ENCODE data around the gene TNIK.
"Not testable (repeated sequence)": the region's sequence is repeated elsewhere in the genome, so short reads cannot be mapped to it uniquely, and the experiment has no call there.

The TNIK gene

DNA sequence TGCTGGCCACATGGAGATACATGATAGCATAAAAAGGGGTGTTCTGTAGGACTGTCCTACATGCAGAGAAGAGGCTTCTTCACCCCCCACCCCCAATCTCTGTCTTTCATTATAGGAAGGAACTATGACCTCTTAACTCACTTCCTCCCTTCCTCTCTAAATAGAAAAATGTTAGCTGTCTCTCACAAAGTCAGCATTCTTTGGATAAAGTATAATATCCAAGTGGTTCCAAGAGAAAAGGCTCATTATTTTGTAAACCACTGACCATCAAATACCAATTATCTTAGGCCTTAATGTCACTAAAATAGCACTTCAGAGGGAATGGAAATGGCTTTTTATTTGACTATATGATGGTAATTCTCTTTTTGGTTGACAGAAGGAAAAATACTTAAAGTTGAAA lies 338.4 kb downstream of the TNIK start:
- in situ Hi-C loops (cut with MboI; ENCODE audit: low sequenced_read_pairs): no loop called here

DNA sequence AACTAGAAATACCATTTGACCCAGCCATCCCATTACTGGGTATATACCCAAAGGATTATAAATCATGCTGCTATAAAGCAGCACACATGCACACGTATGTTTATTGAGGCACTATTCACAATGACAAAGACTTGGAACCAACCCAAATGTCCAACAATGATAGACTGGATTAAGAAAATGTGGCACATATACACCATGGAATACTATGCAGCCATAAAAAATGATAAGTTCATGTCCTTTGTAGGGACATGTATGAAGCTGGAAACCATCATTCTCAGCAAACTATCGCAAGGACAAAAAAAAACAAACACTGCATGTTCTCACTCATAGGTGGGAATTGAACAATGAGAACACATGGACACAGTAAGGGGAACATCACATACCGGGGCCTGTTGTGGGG lies 340.8 kb downstream of the TNIK start:
- in situ Hi-C loops (cut with MboI; ENCODE audit: low sequenced_read_pairs): not testable (repeated sequence)

DNA sequence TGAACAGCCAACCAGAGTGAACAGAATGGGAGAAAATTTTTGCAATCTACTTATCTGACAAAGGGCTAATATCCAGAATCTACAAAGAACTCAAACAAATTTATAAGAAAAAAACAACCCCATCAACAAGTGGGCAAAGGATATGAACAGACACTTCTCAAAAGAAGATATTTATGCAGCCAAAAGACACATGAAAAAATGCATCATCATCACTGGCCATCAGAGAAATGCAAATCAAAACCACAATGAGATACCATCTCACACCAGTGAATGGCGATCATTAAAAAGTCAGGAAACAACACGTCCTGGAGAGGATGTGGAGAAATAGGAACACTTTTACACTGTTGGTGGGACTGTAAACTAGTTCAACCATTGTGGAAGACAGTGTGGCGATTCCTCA lies 341.2 kb downstream of the TNIK start:
- in situ Hi-C loops (cut with MboI; ENCODE audit: low sequenced_read_pairs): not testable (repeated sequence)

DNA sequence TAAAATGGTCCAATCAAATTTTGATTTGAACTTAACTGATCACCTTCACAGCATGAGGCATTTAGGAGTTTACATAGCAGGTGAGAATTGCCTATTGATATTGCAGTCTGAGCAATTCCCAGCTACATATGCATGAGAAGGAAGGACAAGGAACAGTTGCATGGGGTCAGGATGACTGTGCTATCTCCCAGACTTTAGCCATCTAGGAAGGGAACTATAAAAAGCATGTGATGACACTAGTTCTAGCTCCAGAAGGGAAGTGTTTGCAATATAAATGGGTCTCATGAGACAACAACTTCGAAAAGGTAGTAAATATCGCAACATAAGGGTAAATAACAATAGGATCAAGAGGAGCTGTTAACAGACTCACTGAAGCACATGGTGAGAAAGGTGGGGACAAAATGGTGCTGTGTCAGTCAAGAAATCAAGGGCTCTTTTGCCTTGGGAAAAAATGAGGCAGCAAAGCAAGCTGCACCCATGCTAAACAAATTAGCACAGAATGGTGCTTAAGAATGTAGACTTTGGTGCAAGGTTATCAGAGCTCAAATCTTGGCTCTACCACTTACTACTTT lies 343.3 kb downstream of the TNIK start:
- in situ Hi-C loops (cut with MboI; ENCODE audit: low sequenced_read_pairs): no loop called here

DNA sequence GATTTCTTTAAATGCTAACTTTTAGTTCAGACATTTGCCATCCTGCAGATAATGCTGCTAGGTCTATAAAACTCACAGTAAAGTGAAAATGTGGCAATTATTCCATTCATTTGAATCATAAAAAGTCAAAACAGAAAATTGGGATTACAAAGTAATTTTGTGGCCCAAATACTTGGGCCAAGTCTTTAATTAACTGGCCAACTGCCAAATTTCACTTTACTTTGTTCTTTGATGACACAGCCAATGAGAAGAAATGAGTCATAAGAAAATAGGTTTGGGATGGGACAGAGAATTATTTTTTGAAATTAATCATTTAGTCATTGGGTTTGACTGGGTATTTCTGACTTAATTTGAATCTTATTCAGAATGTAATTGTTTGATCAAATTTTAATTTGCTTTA lies 343.8 kb downstream of the TNIK start:
- in situ Hi-C loops (cut with MboI; ENCODE audit: low sequenced_read_pairs): no loop called here

DNA sequence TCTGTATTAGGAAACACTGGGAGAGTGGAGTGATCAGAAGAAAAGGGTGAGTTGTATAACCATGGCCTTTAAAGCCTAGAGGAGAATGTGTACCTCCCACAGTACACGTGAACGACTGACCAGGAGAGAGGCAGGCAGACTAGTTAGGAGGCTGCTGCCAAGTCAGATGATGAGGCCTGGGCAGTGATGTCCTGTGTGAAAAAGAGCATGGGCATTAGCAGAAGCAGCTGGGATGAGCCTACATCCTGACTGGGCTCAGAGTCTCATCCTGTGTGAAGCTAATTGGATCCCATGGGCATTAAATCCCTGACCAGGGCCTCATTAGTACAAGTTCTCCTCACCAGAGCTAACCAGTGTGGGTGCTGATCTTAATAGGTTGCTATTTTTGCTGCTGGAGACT lies 344.5 kb downstream of the TNIK start:
- in situ Hi-C loops (cut with MboI; ENCODE audit: low sequenced_read_pairs): no loop called here

DNA sequence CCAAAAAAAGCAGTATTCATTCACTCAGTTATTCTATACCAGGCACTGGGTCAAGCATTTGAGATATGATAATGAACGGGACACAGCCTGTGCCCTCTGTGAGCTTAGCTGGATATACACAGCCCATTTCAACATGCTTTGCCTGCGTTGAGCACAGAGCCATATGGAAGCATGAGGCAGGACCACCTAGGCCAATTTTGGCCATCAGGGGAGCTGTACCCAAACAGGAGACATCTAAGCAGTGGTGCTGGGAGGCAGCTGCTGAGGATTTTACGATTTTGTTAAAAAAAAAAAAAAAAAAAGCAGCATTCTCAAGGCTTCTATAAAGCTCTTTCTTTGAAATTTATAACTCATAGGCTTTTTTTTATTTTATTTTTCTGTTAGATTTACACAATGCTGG lies 346.5 kb downstream of the TNIK start:
- in situ Hi-C loops (cut with MboI; ENCODE audit: low sequenced_read_pairs): no loop called here

DNA sequence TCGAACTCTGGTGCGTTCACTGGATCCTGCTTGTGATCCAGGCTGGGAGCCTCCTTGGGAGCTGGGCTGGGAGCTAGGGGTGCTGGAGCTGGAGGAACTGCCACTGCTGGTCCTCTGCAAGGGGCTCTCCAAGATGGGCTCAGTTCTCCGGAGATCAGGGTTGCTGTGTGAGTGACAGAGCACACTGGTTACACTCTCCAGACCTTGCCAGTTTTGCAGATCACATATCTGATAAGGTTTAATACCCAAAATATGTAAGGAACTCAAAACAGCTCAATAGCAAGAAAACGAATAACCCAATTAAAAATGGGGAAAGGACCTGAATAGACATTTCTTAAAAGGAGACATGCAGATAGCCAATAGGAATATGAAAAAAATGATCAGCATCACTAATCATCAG lies 349.5 kb downstream of the TNIK start:
- in situ Hi-C loops (cut with MboI; ENCODE audit: low sequenced_read_pairs): no loop called here

DNA sequence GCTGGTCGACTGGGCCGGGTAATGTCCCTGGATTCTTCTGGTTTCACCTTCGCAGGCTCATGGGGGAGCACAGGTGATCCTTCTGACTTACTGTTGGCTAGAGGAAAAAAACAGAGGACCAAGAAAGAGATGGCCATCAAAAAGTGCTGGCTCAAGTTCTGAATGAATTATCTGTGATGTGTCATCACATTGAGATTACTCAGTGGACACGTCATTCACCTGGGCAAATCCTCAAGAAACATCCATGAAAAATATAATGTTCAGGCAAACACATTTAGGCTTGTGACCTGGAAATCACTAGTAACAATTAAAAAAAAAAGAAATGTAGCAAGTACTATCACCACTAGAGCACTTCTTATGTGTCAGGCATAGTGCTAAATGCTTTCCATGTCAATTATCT lies 352.1 kb downstream of the TNIK start:
- in situ Hi-C loops (cut with MboI; ENCODE audit: low sequenced_read_pairs): no loop called here

DNA sequence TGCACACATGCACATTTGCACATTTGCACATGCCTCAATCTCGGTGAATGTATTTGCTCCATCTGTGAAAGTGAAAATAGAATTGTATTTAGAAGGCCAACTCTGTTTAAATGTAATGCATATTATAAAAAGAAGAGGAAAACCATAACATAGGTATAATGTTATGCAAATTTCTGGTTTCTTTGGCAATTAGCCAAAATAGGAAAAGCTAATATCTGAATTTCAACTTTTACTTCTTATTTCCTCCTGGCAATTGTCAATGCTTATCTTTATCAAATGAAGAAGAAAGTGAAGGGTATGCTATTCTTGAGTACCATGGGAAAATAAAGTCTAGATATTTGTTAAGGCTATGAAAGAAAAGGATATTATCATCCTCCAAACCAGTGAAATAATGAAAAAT lies 357.0 kb downstream of the TNIK start:
- in situ Hi-C loops (cut with MboI; ENCODE audit: low sequenced_read_pairs): no loop called here

DNA sequence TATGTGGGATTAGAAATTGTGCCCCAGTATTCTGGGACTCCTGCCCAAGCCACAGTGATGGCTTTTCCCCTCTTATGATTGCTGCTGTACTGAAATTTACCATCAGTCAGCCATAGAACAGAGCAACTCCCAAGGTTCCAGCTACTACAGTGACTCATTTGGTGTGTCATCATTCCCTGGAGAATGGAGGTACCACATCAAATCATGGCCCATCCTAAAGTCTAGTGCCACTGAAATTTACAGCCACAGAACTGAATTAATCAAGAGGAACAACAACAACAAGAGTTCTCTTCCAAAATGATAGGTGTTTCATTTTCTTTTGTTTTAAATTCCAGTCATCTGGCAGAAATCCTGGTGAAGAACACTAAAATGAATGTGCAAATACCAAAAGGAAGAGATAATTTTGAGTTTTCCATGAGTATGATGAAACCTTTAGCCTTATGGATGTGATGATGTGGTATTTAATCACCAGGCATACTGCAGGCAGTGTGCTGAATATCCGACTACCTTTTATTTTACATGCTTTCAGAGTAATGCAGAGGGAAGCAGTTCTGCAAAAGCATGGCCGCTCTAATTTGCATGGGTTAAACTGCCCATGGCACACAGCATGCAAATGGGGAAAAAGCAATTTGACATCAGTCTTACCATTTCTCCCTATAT lies 358.1 kb downstream of the TNIK start:
- in situ Hi-C loops (cut with MboI; ENCODE audit: low sequenced_read_pairs): no loop called here

DNA sequence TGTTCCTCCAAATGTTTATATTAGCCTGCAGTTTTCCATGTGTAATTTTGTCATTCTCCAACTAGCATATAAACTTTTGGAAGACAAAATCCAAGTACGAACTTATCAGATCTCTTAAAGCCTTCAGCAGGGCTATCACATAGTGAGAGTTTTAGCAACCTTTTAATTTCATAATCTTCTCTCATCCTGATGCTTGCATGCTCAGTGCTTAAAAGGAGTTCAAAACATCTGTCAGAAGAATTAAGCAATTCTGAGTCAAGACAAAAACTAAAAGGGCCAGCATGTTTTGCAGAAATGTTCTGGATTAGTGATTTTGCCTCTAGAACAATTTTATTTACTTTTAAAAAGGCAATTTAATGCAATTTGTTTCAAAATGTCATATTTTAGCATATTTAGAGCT lies 360.3 kb downstream of the TNIK start:
- in situ Hi-C loops (cut with MboI; ENCODE audit: low sequenced_read_pairs): no loop called here

DNA sequence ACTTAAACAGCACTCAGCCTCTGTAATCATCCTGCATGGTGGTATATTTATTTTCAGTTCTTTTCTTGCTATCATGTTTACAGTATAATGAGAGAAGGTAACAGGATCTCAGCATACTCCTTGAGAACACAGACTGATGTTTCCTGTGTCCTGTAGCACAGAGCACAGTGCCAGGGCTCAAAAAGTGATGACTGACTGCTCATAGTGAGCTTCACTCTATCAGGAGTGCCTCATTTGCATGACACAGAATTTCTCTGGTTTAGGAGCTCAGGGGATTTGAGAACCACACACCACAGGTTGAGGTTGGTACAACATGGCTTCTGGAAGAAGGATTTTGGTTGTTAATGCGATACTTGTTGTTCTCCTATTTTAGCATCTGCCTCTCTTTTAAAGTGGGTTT lies 365.1 kb downstream of the TNIK start:
- in situ Hi-C loops (cut with MboI; ENCODE audit: low sequenced_read_pairs): no loop called here

DNA sequence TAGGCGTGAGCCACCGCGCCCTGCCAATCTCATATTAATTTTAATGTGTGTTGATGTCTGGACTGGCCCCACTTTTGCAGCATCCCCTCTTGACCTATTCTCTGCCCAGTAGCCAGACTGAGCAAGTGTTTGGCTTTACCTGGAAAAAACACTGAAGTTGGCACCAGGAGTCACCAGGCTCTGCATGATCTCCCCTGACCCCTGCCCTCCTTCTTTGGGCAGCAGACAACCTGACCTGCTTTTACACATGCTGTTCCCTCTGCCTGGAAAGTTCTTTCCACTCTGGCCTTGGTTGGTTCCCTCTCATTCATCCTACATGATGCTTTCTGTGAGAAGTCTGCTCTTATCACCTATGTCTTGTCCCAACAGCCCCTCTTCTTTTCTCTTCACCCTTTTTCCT lies 365.8 kb downstream of the TNIK start:
- in situ Hi-C loops (cut with MboI; ENCODE audit: low sequenced_read_pairs): no loop called here

DNA sequence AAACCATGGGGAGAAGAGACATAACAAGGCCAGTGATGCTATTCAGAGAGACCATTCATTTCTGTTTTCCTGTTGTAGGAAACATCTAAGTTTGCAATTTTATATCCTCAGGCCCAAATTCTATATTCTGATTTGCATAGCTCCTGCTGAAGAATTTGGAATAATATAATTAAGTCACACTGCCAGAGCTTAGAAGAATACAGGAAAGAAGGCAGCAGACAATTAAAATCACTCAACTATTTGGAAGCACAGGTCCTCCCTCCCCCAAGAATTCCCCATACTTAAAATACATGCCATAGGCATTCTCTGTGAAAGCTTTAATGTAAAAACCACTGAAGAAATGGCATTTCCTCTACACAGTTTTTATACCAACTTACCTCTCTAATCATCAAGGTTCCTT lies 366.7 kb downstream of the TNIK start:
- in situ Hi-C loops (cut with MboI; ENCODE audit: low sequenced_read_pairs): no loop called here

DNA sequence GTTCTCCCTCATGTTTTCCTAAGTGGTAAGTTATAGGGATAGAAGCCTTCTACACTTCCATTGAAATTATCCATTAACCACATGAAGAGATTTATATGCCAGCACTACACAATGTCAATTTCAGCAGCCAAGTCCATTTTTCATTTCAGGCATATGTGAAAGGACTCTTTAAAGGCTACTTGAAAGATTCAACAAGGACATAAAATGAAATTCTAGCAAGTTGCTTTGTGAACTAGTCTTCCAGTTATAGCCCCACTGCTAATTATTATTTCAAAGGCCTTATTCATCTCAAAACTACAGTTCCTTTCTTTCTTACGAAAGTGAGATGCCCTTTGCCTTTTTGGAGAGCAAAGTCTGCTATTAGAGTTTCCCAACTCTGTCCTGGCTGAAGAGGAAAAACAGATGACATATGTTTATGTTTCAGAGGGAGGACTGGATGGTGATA lies 367.7 kb downstream of the TNIK start:
- in situ Hi-C loops (cut with MboI; ENCODE audit: low sequenced_read_pairs): no loop called here

DNA sequence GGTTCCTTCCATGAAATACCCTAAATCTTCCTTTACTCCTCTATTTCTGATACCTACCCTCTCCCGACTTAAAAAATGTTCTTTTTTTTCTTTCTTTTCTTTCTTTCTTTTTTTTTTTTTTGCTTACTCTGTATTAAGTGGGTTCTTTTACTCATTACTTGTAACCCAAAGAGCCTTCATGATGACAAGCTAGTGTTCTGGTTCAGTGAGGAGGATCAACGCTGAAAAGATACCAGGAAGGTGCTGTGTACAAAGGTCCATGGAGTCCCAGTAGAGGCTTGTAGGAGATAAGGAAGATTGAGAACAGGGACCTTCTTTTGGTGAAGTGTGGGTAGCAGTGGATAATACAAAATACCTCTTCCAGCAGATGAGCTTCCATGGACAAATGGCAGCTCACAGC lies 369.9 kb downstream of the TNIK start:
- in situ Hi-C loops (cut with MboI; ENCODE audit: low sequenced_read_pairs): no loop called here

DNA sequence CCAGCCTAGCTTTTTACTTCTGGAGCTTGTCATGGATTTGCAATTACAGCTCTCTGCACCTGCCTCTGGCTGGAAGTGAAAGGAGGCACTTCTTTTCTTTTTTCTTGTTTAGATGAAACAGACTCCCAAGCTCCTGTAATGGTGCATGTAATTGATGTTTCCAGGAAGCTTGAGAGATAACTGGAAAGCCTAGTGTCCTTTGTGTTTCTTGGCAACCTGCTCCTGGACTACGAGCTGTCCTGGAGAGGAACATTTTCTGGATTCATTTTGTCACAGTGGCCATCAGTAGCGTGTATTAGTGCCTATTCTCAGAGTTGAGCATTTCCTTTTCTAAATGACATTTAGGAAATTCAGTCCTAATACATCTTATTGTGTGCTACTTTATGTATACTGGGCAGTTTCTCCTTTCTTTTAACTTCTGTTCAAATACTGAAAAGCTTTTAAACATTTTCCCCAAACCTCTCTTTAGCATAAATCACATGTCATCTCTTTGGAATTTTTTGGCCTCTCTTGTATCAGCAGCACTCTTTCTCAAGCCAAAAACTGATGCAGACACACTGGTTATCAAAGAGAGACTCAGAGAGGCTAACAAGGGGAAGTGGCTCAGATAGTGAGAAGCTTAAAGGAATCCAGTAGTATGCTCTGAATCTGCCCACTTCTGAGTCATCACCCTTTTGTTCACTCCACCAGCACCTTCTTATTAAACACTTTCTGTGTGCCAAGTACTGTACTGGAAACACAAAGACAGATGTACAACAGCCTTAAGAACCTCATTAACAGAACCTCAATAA lies 371.0 kb downstream of the TNIK start:
- in situ Hi-C loops (cut with MboI; ENCODE audit: low sequenced_read_pairs): no loop called here

DNA sequence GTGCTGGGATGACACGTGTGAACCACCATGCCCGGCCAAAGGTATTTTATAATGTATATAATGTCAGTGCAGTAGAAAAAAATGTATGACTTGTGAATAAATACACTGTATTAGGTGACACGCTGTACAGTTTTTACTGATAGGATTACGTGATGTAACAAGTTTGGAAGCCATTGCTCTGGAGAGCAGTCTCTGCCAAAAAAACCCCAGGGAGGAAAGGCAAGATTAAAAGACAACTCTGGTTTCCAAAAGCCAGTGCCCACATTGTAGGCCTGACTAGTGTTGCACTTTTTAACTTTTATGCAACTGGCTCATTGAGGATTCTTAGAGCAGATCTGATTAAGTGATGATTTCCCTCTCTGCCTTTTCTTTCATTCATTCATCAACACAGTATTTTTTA lies 371.7 kb downstream of the TNIK start:
- in situ Hi-C loops (cut with MboI; ENCODE audit: low sequenced_read_pairs): no loop called here

DNA sequence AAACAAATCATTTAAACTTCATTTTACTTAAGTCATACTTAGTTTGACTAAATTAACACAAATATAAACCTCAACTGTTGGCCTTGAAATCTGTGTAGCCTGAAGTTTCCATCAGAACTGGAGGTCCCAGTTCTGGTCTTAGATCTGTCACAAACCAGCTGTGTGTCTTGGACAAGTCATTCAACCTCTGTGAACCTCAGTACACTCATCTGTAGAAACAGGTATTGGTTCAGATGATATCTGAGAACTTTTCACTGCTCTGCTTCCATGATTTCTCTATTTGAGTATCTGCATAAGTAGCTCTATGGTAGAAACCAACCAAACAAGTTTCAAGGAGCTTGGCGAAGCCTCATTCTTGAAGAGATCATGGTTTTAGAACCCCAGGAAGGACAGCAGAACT lies 373.3 kb downstream of the TNIK start:
- in situ Hi-C loops (cut with MboI; ENCODE audit: low sequenced_read_pairs): no loop called here

DNA sequence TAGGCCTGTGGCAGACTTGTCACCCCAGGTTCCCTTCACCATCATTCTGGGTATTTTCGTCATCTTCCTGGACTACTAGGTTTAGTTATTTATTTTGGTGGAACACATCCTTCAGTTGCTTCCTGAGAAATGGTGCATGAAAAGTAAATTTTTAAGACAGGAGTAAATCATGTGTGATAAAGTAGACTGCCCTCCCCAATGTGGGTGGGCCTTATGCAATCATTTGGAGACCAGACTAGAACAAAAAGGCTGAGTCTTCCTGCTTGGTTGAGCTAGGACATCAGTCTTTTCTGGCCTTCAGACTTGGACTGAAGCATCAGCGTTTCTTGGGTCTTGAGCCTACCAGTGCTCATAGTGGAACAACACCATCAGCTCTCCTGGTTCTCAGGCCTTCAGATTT lies 382.9 kb downstream of the TNIK start:
- in situ Hi-C loops (cut with MboI; ENCODE audit: low sequenced_read_pairs): no loop called here

DNA sequence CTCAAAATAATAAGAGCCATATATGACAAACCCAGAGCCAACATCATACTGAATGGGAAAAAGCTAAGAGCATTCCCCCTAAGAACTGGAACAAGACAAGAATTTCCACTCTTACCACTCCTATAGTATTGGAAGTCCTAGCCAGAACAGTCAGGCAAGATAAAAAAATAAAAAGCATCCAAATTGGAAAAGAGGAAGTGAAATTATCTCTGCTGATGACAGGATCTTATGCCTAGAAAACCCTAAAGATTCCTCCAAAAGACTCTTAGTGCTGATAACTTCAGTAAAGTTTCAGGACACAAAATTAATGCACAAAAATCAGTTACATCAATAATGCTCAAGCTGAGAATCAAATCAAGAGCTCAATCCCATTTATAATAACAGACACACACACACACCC lies 387.8 kb downstream of the TNIK start:
- in situ Hi-C loops (cut with MboI; ENCODE audit: low sequenced_read_pairs): no loop called here

Measured in HL-60/S4 (cell line).